Measurements from ENCODE around the gene MYOZ2. TPM values are rescaled to one million over a fixed set of nuclear protein-coding genes. Genes with fewer than 3 reads are reported as not detected.
"Not testable (repeated sequence)": the region's sequence is repeated elsewhere in the genome, so short reads cannot be mapped to it uniquely, and the experiment has no call there.

The MYOZ2 gene
- total RNA-seq, 2 experiments from 2014 or later: not detected

DNA sequence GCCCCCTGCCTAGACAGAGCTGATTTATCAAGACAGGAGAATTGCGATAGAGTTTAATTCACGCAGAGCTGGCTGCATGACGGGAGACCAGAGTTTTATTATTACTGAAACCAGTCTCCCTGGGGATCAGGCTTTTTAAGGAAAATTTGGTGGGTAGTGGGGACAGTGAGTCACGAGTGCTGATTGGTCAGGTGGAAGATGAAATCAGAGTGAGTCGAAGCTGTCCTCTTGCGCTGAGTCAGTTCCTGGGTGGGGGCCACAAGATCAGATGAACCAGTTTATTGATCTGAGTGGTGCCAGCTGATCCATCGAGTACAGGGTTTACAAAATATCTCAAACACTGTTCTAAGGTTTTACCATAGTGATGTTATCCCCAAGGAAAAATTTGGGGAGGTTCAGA, 36.6 kb downstream of the MYOZ2 start:
- Mint-ChIP-seq H3K27me3 (peaks cover 3% of the 10 kb centered on the region), H3K4me3 (no peak overlapping the region), H3K36me3 (ENCODE audit: low read depth) (no peaks in the 10 kb centered on the region), H3K4me1 (ENCODE audit: low read depth) (no peaks in the 10 kb centered on the region), H3K9me3 (no peaks in the 10 kb centered on the region), H3K27ac (no peak overlapping the region)
- no peaks in the 10 kb centered on the region for H3K27me3 ChIP-seq (ENCODE audit: control insufficient read depth in 1 of 2, insufficient read depth in 2 of 2, low read length in 2 of 2)
- H3K4me1 ChIP-seq (ENCODE audit: insufficient read depth, low read length): no peaks in the 10 kb centered on the region
- H3K4me3 ChIP-seq (ENCODE audit: low read length): no peak overlapping the region
- ChIA-PET CTCF (no interaction called here), POLR2A (no interaction called here)
- H3K36me3 ChIP-seq (ENCODE audit: insufficient read depth, low read length): no peaks in the 10 kb centered on the region
- H3K9me3 ChIP-seq (ENCODE audit: control insufficient read depth in 1 of 2, insufficient read depth in 1 of 2, low read length in 2 of 2): no peaks in the 10 kb centered on the region
- ATAC-seq (ENCODE audit: poor library complexity) (no peak), DNase-seq (no peak)
- intact Hi-C loops (cut with DNase I, micrococcal nuclease): no loop called here
- H3K27ac ChIP-seq (ENCODE audit: low read depth in 1 of 2, low read length in 2 of 2): no peak overlapping the region
- TF ChIP-seq, protein P1, sequence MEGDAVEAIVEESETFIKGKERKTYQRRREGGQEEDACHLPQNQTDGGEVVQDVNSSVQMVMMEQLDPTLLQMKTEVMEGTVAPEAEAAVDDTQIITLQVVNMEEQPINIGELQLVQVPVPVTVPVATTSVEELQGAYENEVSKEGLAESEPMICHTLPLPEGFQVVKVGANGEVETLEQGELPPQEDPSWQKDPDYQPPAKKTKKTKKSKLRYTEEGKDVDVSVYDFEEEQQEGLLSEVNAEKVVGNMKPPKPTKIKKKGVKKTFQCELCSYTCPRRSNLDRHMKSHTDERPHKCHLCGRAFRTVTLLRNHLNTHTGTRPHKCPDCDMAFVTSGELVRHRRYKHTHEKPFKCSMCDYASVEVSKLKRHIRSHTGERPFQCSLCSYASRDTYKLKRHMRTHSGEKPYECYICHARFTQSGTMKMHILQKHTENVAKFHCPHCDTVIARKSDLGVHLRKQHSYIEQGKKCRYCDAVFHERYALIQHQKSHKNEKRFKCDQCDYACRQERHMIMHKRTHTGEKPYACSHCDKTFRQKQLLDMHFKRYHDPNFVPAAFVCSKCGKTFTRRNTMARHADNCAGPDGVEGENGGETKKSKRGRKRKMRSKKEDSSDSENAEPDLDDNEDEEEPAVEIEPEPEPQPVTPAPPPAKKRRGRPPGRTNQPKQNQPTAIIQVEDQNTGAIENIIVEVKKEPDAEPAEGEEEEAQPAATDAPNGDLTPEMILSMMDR (IDR thresholded peaks at IDR 0.05): no peak

DNA sequence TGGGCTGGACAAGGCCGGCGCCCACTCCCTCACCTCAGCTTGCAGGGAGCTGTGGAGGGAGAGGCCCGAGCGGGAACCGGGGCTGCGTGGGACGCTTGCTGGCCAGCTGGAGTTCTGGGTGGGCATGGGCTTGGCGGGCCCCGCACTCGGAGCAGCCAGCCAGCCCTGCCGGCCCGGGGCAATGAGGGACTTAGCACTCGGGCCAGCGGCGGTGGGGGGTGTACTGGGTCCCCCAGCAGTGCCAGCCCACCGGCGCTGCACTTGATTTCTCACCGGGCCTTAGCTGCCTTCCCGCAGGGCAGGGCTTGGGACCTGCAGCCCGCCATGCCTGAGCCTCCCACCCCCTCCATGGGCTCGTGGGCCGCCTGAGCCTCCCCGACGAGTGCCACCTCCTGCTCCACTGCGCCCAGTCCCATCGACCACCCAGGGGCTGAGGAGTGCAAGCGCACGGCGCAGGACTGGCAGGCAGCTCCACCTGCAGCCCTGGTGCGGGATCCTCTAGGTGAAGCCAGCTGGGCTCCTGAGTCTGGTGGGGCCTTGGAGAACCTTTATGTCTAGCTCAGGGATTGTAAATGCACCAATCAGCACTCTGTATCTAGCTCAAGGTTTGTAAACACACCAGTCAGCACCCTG, 38.2 kb downstream of the MYOZ2 start:
- H3K9me3 ChIP-seq (ENCODE audit: control insufficient read depth in 1 of 2, insufficient read depth in 1 of 2, low read length in 2 of 2); H3K36me3 ChIP-seq (ENCODE audit: insufficient read depth, low read length); H3K27me3 ChIP-seq (ENCODE audit: control insufficient read depth in 1 of 2, insufficient read depth in 2 of 2, low read length in 2 of 2); H3K4me1 ChIP-seq (ENCODE audit: insufficient read depth, low read length); H3K27ac ChIP-seq (ENCODE audit: low read depth in 1 of 2, low read length in 2 of 2); ATAC-seq (ENCODE audit: poor library complexity); intact Hi-C loops (cut with DNase I, micrococcal nuclease); H3K4me3 Mint-ChIP-seq; H3K27ac Mint-ChIP-seq; DNase-seq; H3K4me1 Mint-ChIP-seq (ENCODE audit: low read depth); H3K27me3 Mint-ChIP-seq; POLR2A ChIA-PET; H3K4me3 ChIP-seq (ENCODE audit: low read length); H3K36me3 Mint-ChIP-seq (ENCODE audit: low read depth); H3K9me3 Mint-ChIP-seq: not testable (repeated sequence)
- CTCF ChIA-PET: interaction anchor here (1.1 kb wide), 2 partner anchors 9 to 10 kb away, joined by 3 read pairs; no protein-coding TSS in a partner anchor

- H3K36me3 Mint-ChIP-seq (ENCODE audit: low read depth): no peaks in the 10 kb centered on the region
- no peaks in the 10 kb centered on the region for H3K9me3 ChIP-seq (ENCODE audit: control insufficient read depth in 1 of 2, insufficient read depth in 1 of 2, low read length in 2 of 2)
- CTCF ChIA-PET: interaction anchor here (1.0 kb wide), 1 partner anchor 12 kb away, joined by 4 read pairs; no protein-coding TSS in a partner anchor
These were observed 43.4 kb downstream of the MYOZ2 start for GRCh38 chr4:119179011-119179410.

More at GRCh38 chr4:119179011-119179410, 43.4 kb downstream of the MYOZ2 start:
- ATAC-seq (ENCODE audit: poor library complexity) (no peak), DNase-seq (no peak)
- H3K4me3 ChIP-seq (ENCODE audit: low read length): no peak overlapping the region
- H3K4me1 Mint-ChIP-seq (ENCODE audit: low read depth): no peaks in the 10 kb centered on the region
- POLR2A ChIA-PET: no interaction called here
- H3K27me3 Mint-ChIP-seq: peaks cover 13% of the 10 kb centered on the region
- peaks cover 0 to 3% of the 10 kb centered on the region in 2 experiments for H3K27me3 ChIP-seq (ENCODE audit: control insufficient read depth in 1 of 2, insufficient read depth in 2 of 2, low read length in 2 of 2)
- TF ChIP-seq, protein P1 (IDR thresholded peaks at IDR 0.05): no peak
- H3K9me3 Mint-ChIP-seq: no peaks in the 10 kb centered on the region
- intact Hi-C loops (cut with DNase I, micrococcal nuclease): no loop called here
- no peaks in the 10 kb centered on the region for H3K36me3 ChIP-seq (ENCODE audit: insufficient read depth, low read length)
- H3K4me1 ChIP-seq (ENCODE audit: insufficient read depth, low read length): no peaks in the 10 kb centered on the region
- H3K27ac Mint-ChIP-seq: no peak overlapping the region
- H3K27ac ChIP-seq (ENCODE audit: low read depth in 1 of 2, low read length in 2 of 2): no peak overlapping the region
- H3K4me3 Mint-ChIP-seq: no peak overlapping the region
